H54 (cell line): ENCODE data around the gene RBP3.
A peak's percentile ranks its signal among the peaks of the same experiment; 100 is the strongest.

Experiments used
- DNase-seq: peaks from one replicate; pipeline ENCODE4 v3.0.0; 2011; ENCODE audit warnings: low spot score, mixed read lengths; ENCODE audit not compliant: insufficient read length
- FAIRE-seq: peaks from 3 replicates; lab custom pipeline; 2011; peaks lifted over from hg19 to GRCh38; lab: Jason Lieb, UNC
- POLR2A ChIP-seq: IDR thresholded peaks from 2 replicates; pipeline ENCODE4 v1.6.1; 2011; ENCODE audit warnings: low read depth, mild to moderate bottlenecking, low read length

RBP3 gene

GRCh38 chr10:47406548-47406869 lies 58.3 kb downstream of the RBP3 start:
- no peak for TF ChIP-seq POLR2A
- FAIRE-seq (no peak), DNase-seq (no peak)

- 0 out of 2 replicates have a peak, but pooled peaks have one; percentile 32 for TF ChIP-seq POLR2A
- FAIRE-seq (no peak), DNase-seq (peak; percentile 72)
Measured at GRCh38 chr10:47406870-47407691, 58.9 kb downstream of the RBP3 start.
